Measurements from ENCODE around the gene ESPL1. TPM values are rescaled to one million over a fixed set of nuclear protein-coding genes. Genes with fewer than 3 reads are reported as not detected.

Gene ESPL1
- total RNA-seq, 1 donor from 2014 or later: 0.35 TPM

- H3K27ac ChIP-seq: peak overlapping the region; percentile 61
- H3K4me3 ChIP-seq: peak overlapping the region; percentile 69
- intact Hi-C loops (cut with DNase I): no loop called here
- DNase-seq: no peak
- H3K9me3 ChIP-seq: no peaks in the 10 kb centered on the region
- H3K27me3 ChIP-seq: no peaks in the 10 kb centered on the region
- TF ChIP-seq CTCF (IDR thresholded peaks at IDR 0.05): no peak
- ATAC-seq: no peak
- peaks cover 39% of the 10 kb centered on the region for H3K4me1 ChIP-seq
- H3K36me3 ChIP-seq: peaks cover 37% of the 10 kb centered on the region
Observed at GRCh38 chr12:53300187-53300586, 32.1 kb downstream of the ESPL1 start.

- H3K4me1 ChIP-seq: peaks cover 21% of the 10 kb centered on the region
- ATAC-seq: no peak
- H3K9me3 ChIP-seq: no peaks in the 10 kb centered on the region
- peaks cover 61% of the 10 kb centered on the region for H3K36me3 ChIP-seq
- no peak overlapping the region for H3K4me3 ChIP-seq
- no peaks in the 10 kb centered on the region for H3K27me3 ChIP-seq
- intact Hi-C loops (cut with DNase I): no loop called here
- DNase-seq: no peak
- H3K27ac ChIP-seq: no peak overlapping the region
- TF ChIP-seq CTCF (IDR thresholded peaks at IDR 0.05): no peak
Observed at GRCh38 chr12:53302903-53303302, 34.8 kb downstream of the ESPL1 start.

GRCh38 chr12:53306826-53307225 is 38.7 kb downstream of the ESPL1 start:
- intact Hi-C loops (cut with DNase I): no loop called here
- no peak for TF ChIP-seq CTCF (IDR thresholded peaks at IDR 0.05)
- no peak overlapping the region for H3K27ac ChIP-seq
- no peak for DNase-seq
- ATAC-seq: no peak
- peaks cover 67% of the 10 kb centered on the region for H3K36me3 ChIP-seq
- no peaks in the 10 kb centered on the region for H3K9me3 ChIP-seq
- H3K27me3 ChIP-seq: no peaks in the 10 kb centered on the region
- no peak overlapping the region for H3K4me3 ChIP-seq
- peaks cover under 1% of the 10 kb centered on the region for H3K4me1 ChIP-seq

- no peak for TF ChIP-seq CTCF (IDR thresholded peaks at IDR 0.05)
- peaks cover 52% of the 10 kb centered on the region for H3K36me3 ChIP-seq
Observed at GRCh38 chr12:53308276-53308675, 40.2 kb downstream of the ESPL1 start.

GRCh38 chr12:53313996-53314395 is 45.9 kb downstream of the ESPL1 start:
- peak; percentile 47 for ATAC-seq
- DNase-seq: no peak
- Histone ChIP-seq H3K4me3 (no peak overlapping the region), H3K36me3 (peaks cover 52% of the 10 kb centered on the region), H3K27me3 (no peaks in the 10 kb centered on the region), H3K4me1 (no peaks in the 10 kb centered on the region), H3K27ac (no peak overlapping the region), H3K9me3 (no peaks in the 10 kb centered on the region)
- intact Hi-C loops (cut with DNase I): no loop called here
- no peak for TF ChIP-seq CTCF (IDR thresholded peaks at IDR 0.05)

More at GRCh38 chr12:53308276-53308675, 40.2 kb downstream of the ESPL1 start:
- Histone ChIP-seq H3K27ac (no peak overlapping the region), H3K27me3 (no peaks in the 10 kb centered on the region), H3K4me3 (no peak overlapping the region), H3K9me3 (no peaks in the 10 kb centered on the region), H3K4me1 (no peaks in the 10 kb centered on the region)
- intact Hi-C loops (cut with DNase I): no loop called here
- DNase-seq (no peak), ATAC-seq (no peak)

All from upper lobe of right lung (tissue), 1 donor.